Aorta (tissue), 5 donors: ENCODE results near the gene RFX1. TPM values are rescaled to one million over a fixed set of nuclear protein-coding genes. Genes with fewer than 3 reads are reported as not detected.

ENCODE experiments used
- ATAC-seq: fragments of 200-7000 bp; cut with Tn5 transposase; one replicate; pipeline ENCODE4 v1.9.1; 2022; ENCODE audit warnings: moderate library complexity; ENCODE audit not compliant: low FRiP score
- DNase-seq, 2 donors: peaks; one replicate each; pipeline ENCODE4 v3.0.0-alpha.2; 2020
- H3K27ac ChIP-seq, 2 donors: one replicate each; pipeline ENCODE4 v1.5.1; 2013; ENCODE audit warnings: low read length in 2 of 2, mild to moderate bottlenecking in 2 of 2, moderate library complexity in 2 of 2, control low read depth in 1 of 2, inconsistent platforms in 1 of 2, low read depth in 1 of 2
- H3K27me3 ChIP-seq, 2 donors: one replicate each; pipeline ENCODE4 v1.6.1; 2013; ENCODE audit warnings: control low read depth in 1 of 2, low read length in 1 of 2, mild to moderate bottlenecking in 1 of 2, moderate library complexity in 1 of 2; ENCODE audit not compliant: insufficient read depth in 2 of 2, control insufficient read depth in 1 of 2
- H3K36me3 ChIP-seq, 2 donors: one replicate each; pipeline ENCODE4 v1.6.1; 2013; ENCODE audit warnings: control low read depth in 1 of 2, low read length in 1 of 2, mild to moderate bottlenecking in 1 of 2; ENCODE audit not compliant: insufficient read depth in 2 of 2, control insufficient read depth in 1 of 2
- H3K4me1 ChIP-seq, 2 donors: one replicate each; pipeline ENCODE4 v1.6.1; 2013; ENCODE audit warnings: low read length in 2 of 2, control low read depth in 1 of 2, mild to moderate bottlenecking in 1 of 2, moderate library complexity in 1 of 2; ENCODE audit not compliant: insufficient read depth in 2 of 2, control insufficient read depth in 1 of 2
- H3K4me3 ChIP-seq, 2 donors: one replicate each; pipeline ENCODE4 v1.5.1; 2013; ENCODE audit warnings: low read length in 2 of 2, control low read depth in 1 of 2, mild to moderate bottlenecking in 1 of 2
- H3K9me3 ChIP-seq: one replicate; pipeline ENCODE4 v1.6.1; 2013; ENCODE audit warnings: mild to moderate bottlenecking, low read length; ENCODE audit not compliant: control insufficient read depth
- WGBS, 2 donors: extraction: QIAGEN DNeasy Blood & Tissue Kit; methylation state at CpG; one replicate each; pipeline ENCODE4 v1.1.7; 2013; 5-methylcytosine and 5-hydroxymethylcytosine counted together
- intact Hi-C, 2 donors: fragments of 100-400 bp; cut with DNase I; formaldehyde crosslinking; loops; one replicate each; pipeline versions ENCODE4 v1.14.2 to v1.15.0; 2022
- polyA plus RNA-seq, 2 donors: library from polyadenylated mRNA; stranded (reverse); fragments of 200-250 nt; gene quantifications; one replicate each; pipeline ENCODE4 v1.2.3, GENCODE V29; 2013
- total RNA-seq, 2 donors: library from RNA; stranded (reverse); fragmentation: NEBNext Ultra II Directional; extraction: Animal tissue kit (Norgen Biotek cat#: 25700); gene quantifications; one replicate each; pipeline ENCODE4 v1.2.1, GENCODE V29; 2021
- donor health status: healthy with polysubstance abuse.
- donor health status: Bipolar disorder and iron deficiency.
- donor health status: DM: no; HTN: no; CAD: no.
- donor health status: DM: no; HTN: no; CAD: no.
- donor health status: DM: yes; HTN: yes; CAD: no.

Gene RFX1
- total and polyA plus RNA-seq, 4 donors: 1.9 to 17.7 (median 8.1) TPM

- ATAC-seq (peak; percentile 99), DNase-seq (peak; percentile 99 to 100)
- H3K9me3 ChIP-seq: no peaks in the 10 kb centered on the region
- no peaks in the 10 kb centered on the region for H3K27me3 ChIP-seq
- peaks cover 0 to 3% of the 10 kb centered on the region in 2 donors for H3K36me3 ChIP-seq
- intact Hi-C loops: loop anchor here (2.0 to 10.0 kb wide), 3 partner anchors 24 to 52 kb away; partner anchors contain the start of gene RFX1 (in 1 of the 2)
- H3K4me3 ChIP-seq: peak within 1 kb of the TSS; percentile 88 to 92
- WGBS, 2 donors: 0 to 1% methylated on average over 49 to 65 of the region's 65 CpGs
- no peaks in the 10 kb centered on the region for H3K4me1 ChIP-seq
- H3K27ac ChIP-seq: peak within 1 kb of the TSS in 1 of 2 donors; percentile 49
These were observed 53.8 kb downstream of the RFX1 start, which contains the start of gene DCAF15 for GRCh38 chr19:13952154-13952930. DCAF15 (plus strand) TSS chr19:13952509; CDS start chr19:13952513, 4 bp downstream.

DNA sequence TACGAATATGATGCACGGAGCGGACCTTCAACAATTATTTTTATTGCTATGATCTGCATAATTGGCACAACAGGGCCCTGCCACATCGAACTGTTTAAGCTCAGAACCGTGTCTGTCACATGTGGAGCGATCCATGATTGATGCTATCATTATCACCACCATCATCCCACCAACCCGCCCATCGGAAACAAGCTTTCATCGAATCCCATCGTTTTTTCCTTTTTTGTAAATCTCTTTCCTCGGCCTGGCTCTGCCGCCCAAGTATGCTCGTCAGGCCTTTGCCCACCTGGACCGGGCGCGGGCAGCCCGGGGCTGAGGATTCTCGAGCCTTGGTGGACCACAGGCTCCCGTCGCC, 54.3 kb downstream of the RFX1 start:
- WGBS, 2 donors: 10% methylated on average over 20 of the region's 20 CpGs
- H3K27ac ChIP-seq: no peak overlapping the region
- H3K9me3 ChIP-seq: no peaks in the 10 kb centered on the region
- H3K4me1 ChIP-seq: no peaks in the 10 kb centered on the region
- peak overlapping the region in 1 of 2 donors; percentile 23 for H3K4me3 ChIP-seq
- no peak for ATAC-seq
- no peaks in the 10 kb centered on the region for H3K27me3 ChIP-seq
- peaks cover 0 to 3% of the 10 kb centered on the region in 2 donors for H3K36me3 ChIP-seq
- intact Hi-C loops: loop anchor here (1.0 to 10.0 kb wide), 4 partner anchors 25 to 71 kb away; partner anchors contain the start of gene RFX1 (in 1 of the 2)
- no peak for DNase-seq

- Histone ChIP-seq H3K4me3 (no peak overlapping the region), H3K4me1 (no peaks in the 10 kb centered on the region), H3K27ac (no peak overlapping the region), H3K9me3 (no peaks in the 10 kb centered on the region), H3K36me3 (no peaks in the 10 kb centered on the region), H3K27me3 (no peaks in the 10 kb centered on the region)
- DNase-seq (no peak), ATAC-seq (no peak)
- 86 to 98% methylated on average over 2 of the region's 2 CpGs for WGBS, 2 donors
- intact Hi-C loops: loop anchor here (1.0 to 10.0 kb wide), 3 partner anchors 51 to 71 kb away; partner anchors contain the start of gene RFX1 (in 1 of the 2)
These were observed 55.1 kb downstream of the RFX1 start for GRCh38 chr19:13951043-13951442.

DNA sequence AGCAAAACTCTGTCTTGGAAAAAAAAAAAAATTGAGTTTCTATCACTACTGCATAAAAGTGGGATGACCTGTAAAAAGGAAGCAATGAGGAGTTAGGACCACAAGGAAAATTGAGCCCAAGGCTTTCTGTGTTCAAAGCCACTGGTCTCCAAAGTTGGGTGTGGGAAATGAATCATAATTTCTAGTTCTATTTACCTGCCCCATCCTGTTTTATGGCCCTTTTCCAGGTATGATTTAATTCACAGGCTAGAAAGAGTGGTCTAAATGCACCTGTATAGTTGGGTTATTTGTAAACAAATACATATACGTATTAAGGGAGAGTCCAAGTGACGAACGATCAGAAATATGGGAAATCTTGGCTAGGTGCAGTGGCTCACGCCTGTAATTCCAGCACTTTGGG, 59.7 kb downstream of the RFX1 start:
- H3K27ac ChIP-seq: no peak overlapping the region
- WGBS, 2 donors: 94% methylated on average over 4 of the region's 4 CpGs
- no peak overlapping the region for H3K4me3 ChIP-seq
- no peaks in the 10 kb centered on the region for H3K36me3 ChIP-seq
- DNase-seq: no peak
- intact Hi-C loops: no loop called here
- no peaks in the 10 kb centered on the region for H3K27me3 ChIP-seq
- H3K9me3 ChIP-seq: no peaks in the 10 kb centered on the region
- no peaks in the 10 kb centered on the region for H3K4me1 ChIP-seq
- no peak for ATAC-seq

DNA sequence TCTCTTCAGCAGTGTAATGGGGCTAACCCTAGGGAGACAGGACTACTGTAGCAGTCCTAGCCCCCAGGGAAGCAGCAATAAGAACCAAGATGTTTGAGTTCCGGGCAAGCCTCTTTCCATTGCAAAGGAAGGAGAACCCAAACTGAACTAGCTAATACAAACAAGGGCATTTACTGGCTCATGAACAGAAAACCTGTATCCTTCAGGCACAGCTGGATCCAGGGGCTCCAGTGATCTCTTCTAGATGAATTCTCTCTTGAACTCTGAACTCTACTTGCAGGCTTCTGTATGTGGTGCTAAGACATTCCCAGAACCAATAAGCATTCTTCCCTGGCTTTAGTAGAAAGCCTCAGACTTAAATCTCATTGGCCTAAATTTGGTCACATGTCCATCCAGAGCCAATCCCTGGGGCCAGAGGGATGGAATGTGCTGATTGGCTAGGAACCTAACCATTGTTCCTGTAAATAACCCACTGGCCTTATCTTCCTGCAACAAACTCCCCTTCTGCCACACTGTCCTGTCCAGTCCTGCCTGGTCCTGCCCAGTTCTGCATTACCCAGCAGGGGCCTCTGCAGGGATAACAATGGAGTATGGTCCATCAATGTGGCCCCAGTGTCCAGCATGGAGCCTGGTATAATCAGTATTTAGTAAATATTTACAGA, 64.0 kb downstream of the RFX1 start:
- intact Hi-C loops: no loop called here
- ATAC-seq (no peak), DNase-seq (no peak)
- Histone ChIP-seq H3K27me3 (no peaks in the 10 kb centered on the region), H3K36me3 (no peaks in the 10 kb centered on the region), H3K4me3 (no peak overlapping the region), H3K4me1 (no peaks in the 10 kb centered on the region), H3K9me3 (no peaks in the 10 kb centered on the region), H3K27ac (no peak overlapping the region)
- 94 to 100% methylated on average over 1 of the region's 1 CpG for WGBS, 2 donors

- H3K27me3 ChIP-seq: no peaks in the 10 kb centered on the region
- H3K27ac ChIP-seq: no peak within 1 kb of the TSS
- peak within 1 kb of the TSS in 1 of 2 donors; percentile 14 for H3K4me3 ChIP-seq
- H3K9me3 ChIP-seq: no peaks in the 10 kb centered on the region
- DNase-seq (peak in 1 of 2 donors; percentile 72), ATAC-seq (peak; percentile 69)
- H3K36me3 ChIP-seq: no peaks in the 10 kb centered on the region
- intact Hi-C loops: no loop called here
- 2 to 4% methylated on average over 19 to 21 of the region's 21 CpGs for WGBS, 2 donors
- H3K4me1 ChIP-seq: no peaks in the 10 kb centered on the region
These were observed 67.6 kb downstream of the RFX1 start, which contains the start of gene PODNL1 for GRCh38 chr19:13938301-13939064. PODNL1 (minus strand) TSS chr19:13938417; CDS start chr19:13938181, 236 bp downstream.

DNA sequence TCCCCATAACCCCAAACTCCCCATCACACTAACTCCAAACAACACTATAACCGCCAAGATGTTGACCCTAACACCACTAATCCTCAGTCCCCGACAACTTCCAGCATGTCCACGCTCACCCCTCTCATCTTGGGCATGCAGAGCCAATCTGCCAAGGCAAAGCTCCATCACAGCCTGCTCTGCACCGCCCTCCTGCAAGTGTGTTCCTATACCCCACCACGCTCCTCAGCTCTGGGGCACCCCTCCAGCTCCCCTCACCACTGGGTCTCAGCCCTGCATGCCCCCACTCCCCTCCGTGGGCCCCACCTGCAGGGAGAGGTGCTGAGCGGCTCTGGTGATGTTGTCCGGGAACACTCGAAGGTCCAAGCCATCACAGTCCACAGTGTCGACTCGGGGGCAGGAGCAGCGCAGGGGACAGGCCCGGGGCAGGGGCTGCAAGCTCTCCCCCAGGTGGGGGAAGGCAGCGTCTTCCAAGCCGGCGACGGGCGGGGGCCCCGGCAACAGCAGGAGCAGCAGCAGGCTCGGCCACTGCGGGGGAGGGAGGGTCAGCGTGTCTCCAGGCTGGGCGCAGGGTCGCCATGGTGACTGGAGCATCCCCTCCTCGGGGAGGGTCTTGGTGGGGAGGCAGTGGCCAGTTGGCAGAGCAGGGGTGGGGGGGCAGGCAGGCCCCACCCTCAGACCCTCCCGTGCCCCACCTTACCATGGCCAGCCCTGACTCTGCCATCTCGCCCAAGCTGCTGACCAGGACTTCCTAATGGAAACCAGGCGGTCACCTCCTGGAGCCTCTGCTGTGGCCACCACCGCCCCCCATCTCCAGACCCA, 68.4 kb downstream of the RFX1 start:
- Histone ChIP-seq H3K36me3 (no peaks in the 10 kb centered on the region), H3K4me1 (no peaks in the 10 kb centered on the region), H3K27me3 (no peaks in the 10 kb centered on the region), H3K9me3 (no peaks in the 10 kb centered on the region), H3K4me3 (peak overlapping the region in 1 of 2 donors; percentile 14), H3K27ac (no peak overlapping the region)
- DNase-seq: no peak
- intact Hi-C loops: no loop called here
- WGBS, 2 donors: 5% methylated on average over 28 to 29 of the region's 29 CpGs
- ATAC-seq: peak; percentile 60
